GM12873 (cell line): ENCODE data around the gene PFKFB3.

ENCODE experiments used
- CTCF ChIP-seq: IDR thresholded peaks from 2 replicates; pipeline ENCODE4 v1.5.1; 2012; ENCODE audit warnings: low read depth, mild to moderate bottlenecking, moderate library complexity, low read length, control low read depth; ENCODE audit not compliant: insufficient read depth; ENCODE audit errors: missing control alignments

PFKFB3 gene

GRCh38 chr10:6230315-6230714 is 27.6 kb downstream of the PFKFB3 start:
- TF ChIP-seq CTCF = no peak

GRCh38 chr10:6231146-6231545 is 28.4 kb downstream of the PFKFB3 start:
- TF ChIP-seq CTCF = no peak

GRCh38 chr10:6231730-6232129 is 29.0 kb downstream of the PFKFB3 start:
- TF ChIP-seq CTCF = no peak

- no peak for TF ChIP-seq CTCF
Observed at GRCh38 chr10:6232225-6232807, 29.6 kb downstream of the PFKFB3 start.

- TF ChIP-seq CTCF = no peak
Observed at GRCh38 chr10:6232846-6233724, 30.4 kb downstream of the PFKFB3 start.

GRCh38 chr10:6233725-6234277 is 31.1 kb downstream of the PFKFB3 start:
- no peak for TF ChIP-seq CTCF

GRCh38 chr10:6234371-6234770 is 31.6 kb downstream of the PFKFB3 start:
- no peak for TF ChIP-seq CTCF
